ENCODE measurements around the gene CARD18. TPM values are rescaled to one million over a fixed set of nuclear protein-coding genes. Genes with fewer than 3 reads are reported as not detected.

Gene CARD18, protein sequence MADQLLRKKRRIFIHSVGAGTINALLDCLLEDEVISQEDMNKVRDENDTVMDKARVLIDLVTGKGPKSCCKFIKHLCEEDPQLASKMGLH
- 0.46 TPM in 1 of 2 replicates, not detected in the other for polyA plus RNA-seq

DNA sequence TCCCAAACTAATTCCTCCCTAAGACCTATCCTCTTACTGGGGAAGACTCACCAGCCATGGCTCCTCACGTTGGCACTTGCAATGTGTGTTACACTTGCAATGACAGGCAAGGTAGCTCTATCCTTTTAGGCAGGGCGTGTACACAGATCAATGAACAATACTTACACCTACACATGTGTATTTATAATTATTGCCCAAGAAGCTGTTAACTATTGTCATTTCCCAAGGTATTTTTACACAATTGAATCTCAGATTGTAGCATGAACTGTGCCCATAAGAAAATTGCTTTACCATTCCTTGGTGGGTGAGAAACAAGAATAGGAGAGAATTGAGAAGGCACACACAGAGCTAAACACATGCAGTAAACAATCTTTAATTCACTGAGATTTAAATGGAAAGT is at the start of gene CARD18:
CARD18 (minus strand) TSS at position 101 of the 400 bp plus-strand sequence; CDS start at position 58, 43 bp downstream.

Other genes with a start within 250 kb of the CARD18 start
- gene CASP12, start 241.3 kb downstream of the CARD18 start, polyA plus RNA-seq = not detected in 2 replicates
- gene CASP4, start 171.2 kb downstream of the CARD18 start, polyA plus RNA-seq = 1.3 and 4.1 TPM in 2 replicates
- gene CASP5, start 116.6 kb downstream of the CARD18 start, polyA plus RNA-seq = not detected in 2 replicates
- 0.57 TPM in 1 of 2 replicates, not detected in the other for gene CASP1, start 104.6 kb downstream of the CARD18 start, polyA plus RNA-seq
- 9.0 and 10.8 TPM in 2 replicates for gene CARD16, start 94.4 kb downstream of the CARD18 start, polyA plus RNA-seq